Measurements from ENCODE around the gene AARS1.
"Not testable (repeated sequence)": the region's sequence is repeated elsewhere in the genome, so short reads cannot be mapped to it uniquely, and the experiment has no call there.

AARS1 gene

DNA sequence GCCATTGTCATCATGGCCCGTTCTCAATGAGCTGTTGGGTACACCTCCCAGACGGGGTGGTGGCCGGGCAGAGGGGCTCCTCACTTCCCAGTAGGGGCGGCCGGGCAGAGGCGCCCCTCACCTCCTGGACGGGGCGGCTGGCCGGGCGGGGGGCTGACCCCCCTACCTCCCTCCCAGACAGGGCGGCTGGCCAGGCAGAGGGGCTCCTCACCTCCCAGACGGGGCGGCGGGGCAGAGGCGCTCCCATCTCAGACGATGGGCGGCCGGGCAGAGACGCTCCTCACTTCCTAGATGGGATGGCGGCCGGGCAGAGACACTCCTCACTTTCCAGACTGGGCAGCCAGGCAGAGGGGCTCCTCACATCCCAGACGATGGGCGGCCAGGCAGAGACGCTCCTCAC, 64.7 kb downstream of the AARS1 start:
- DNase-seq (ENCODE audit: low spot score): not testable (repeated sequence)

GRCh38 chr16:70223971-70224513, 65.3 kb downstream of the AARS1 start:
- DNase-seq (ENCODE audit: low spot score): not testable (repeated sequence)

- not testable (repeated sequence) for DNase-seq (ENCODE audit: low spot score)
Measured at GRCh38 chr16:70223216-70223615, 66.1 kb downstream of the AARS1 start.

- DNase-seq (ENCODE audit: low spot score): not testable (repeated sequence)
Measured at GRCh38 chr16:70222574-70222973, 66.7 kb downstream of the AARS1 start.

- not testable (repeated sequence) for DNase-seq (ENCODE audit: low spot score)
Measured at GRCh38 chr16:70218586-70218985, 70.7 kb downstream of the AARS1 start.

GRCh38 chr16:70206382-70206781, 82.9 kb downstream of the AARS1 start:
- DNase-seq (ENCODE audit: low spot score): not testable (repeated sequence)

DNA sequence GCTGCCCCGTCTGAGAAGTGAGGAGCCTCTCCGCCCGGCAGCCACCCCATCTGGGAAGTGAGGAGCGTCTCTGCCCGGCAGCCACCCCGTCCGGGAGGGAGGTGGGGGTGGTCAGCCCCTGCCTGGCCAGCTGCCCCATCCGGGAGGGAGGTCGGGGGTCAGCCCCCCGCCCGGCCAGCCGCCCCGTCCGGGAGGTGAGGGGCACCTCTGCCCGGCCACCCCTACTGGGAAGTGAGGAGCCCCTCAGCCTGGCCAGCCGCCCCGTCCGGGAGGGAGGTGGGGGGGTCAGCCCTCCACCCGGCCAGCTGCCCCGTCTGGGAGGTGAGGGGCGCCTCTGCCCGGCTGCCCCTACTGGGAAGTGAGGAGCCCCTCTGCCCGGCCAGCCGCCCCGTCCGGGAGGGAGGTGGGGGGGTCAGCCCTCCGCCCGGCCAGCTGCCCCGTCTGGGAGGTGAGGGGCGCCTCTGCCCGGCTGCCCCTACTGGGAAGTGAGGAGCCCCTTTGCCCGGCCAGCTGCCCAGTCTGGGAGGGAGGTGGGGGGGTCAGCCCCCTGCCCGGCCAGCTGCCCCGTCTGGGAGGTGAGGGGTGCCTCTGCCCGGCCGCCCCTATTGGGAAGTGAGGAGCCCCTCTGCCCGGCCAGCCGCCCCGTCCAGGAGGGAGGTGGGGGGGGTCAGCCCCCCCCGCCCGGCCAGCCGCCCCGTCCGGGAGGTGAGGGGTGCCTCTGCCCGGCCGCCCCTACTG, 84.5 kb downstream of the AARS1 start:
- not testable (repeated sequence) for DNase-seq (ENCODE audit: low spot score)

- not testable (repeated sequence) for DNase-seq (ENCODE audit: low spot score)
Measured at GRCh38 chr16:70204010-70204409, 85.3 kb downstream of the AARS1 start.

DNA sequence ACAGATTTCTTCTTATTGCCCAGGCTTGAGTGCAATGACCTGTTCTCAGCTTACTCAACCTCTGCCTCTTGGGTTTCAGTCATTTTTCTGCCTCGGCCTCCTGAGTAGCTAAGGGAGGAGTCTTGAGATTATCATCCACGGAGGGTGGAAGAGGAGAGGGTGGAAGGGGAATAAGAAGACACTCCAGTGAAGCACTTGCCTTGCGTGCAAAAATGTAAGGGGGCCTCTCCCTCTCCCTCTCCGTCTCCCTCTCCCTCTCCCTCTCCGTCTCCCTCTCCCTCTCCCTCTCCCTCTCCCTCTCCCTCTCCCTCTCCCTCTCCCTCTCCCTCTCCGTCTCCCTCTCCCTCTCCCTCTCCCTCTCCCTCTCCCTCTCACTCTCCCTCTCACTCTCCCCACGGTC, 85.8 kb downstream of the AARS1 start:
- DNase-seq (ENCODE audit: low spot score): not testable (repeated sequence)

Data from LoVo (cell line).